SK-N-MC (cell line): ENCODE measurements around the gene SEC23IP.

Experiments
- EZH2 ChIP-seq: fragments of 200-600 bp; sonication (generic); IDR thresholded peaks from one replicate; pipeline ENCODE4 v1.6.1; 2017; ENCODE audit warnings: antibody characterized with exemption
- FOXP2 ChIP-seq: optimal IDR thresholded peaks from 2 replicates; pipeline ENCODE3; 2011; ENCODE audit warnings: mild to moderate bottlenecking, moderate library complexity; ENCODE audit not compliant: insufficient read depth; ENCODE audit errors: extremely low read length, control extremely low read depth
- POLR2AphosphoS5 ChIP-seq: IDR thresholded peaks from 2 replicates; pipeline ENCODE4 v1.6.1; 2012; ENCODE audit warnings: mild to moderate bottlenecking, low read depth, low read length, borderline replicate concordance

DNA sequence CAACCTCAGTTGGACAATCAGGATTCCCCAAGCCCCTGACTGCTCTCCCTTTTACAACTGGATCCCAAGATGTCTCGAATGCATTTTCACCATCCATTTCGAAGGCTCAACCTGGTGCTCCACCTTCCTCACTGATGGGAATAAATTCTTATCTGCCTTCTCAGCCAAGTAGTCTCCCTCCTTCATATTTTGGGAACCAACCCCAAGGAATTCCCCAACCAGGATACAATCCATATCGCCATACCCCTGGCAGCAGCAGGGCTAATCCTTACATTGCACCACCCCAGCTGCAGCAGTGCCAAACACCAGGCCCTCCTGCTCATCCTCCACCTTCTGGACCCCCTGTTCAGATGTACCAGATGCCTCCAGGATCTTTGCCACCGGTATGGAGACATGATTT, 6.0 kb downstream of the SEC23IP start:
- TF ChIP-seq POLR2AphosphoS5 (no peak), EZH2 (no peak), FOXP2 (no peak)
